ENCODE results near the gene GPR84. TPM values are rescaled to one million over a fixed set of nuclear protein-coding genes. Genes with fewer than 3 reads are reported as not detected.

GPR84 gene
- total RNA-seq, 1 donor from 2014 or later: 0.65 TPM

GRCh38 chr12:54358945-54359761 lies 5.1 kb downstream of the GPR84 start:
- peaks cover 31% of the 10 kb centered on the region for H3K4me1 ChIP-seq

GRCh38 chr12:54358191-54358944 lies 5.9 kb downstream of the GPR84 start:
- no peak for TF ChIP-seq CTCF (IDR thresholded peaks at IDR 0.05)
- peak overlapping the region; percentile 64 for H3K4me3 ChIP-seq
- intact Hi-C loops (cut with DNase I): no loop called here
- no peaks in the 10 kb centered on the region for H3K9me3 ChIP-seq
- DNase-seq (no peak), ATAC-seq (no peak)
- H3K36me3 ChIP-seq: no peaks in the 10 kb centered on the region
- peak overlapping the region; percentile 84 for H3K27ac ChIP-seq
- H3K27me3 ChIP-seq (ENCODE audit: low read depth): no peaks in the 10 kb centered on the region
- H3K4me1 ChIP-seq: peaks cover 31% of the 10 kb centered on the region

More at GRCh38 chr12:54358945-54359761, 5.1 kb downstream of the GPR84 start:
- intact Hi-C loops (cut with DNase I): no loop called here
- TF ChIP-seq CTCF (IDR thresholded peaks at IDR 0.05): no peak
- peak; percentile 96 to 97 for ATAC-seq
- Histone ChIP-seq H3K27me3 (ENCODE audit: low read depth) (no peaks in the 10 kb centered on the region), H3K27ac (peak overlapping the region; percentile 84), H3K4me3 (peak overlapping the region; percentile 64), H3K36me3 (no peaks in the 10 kb centered on the region), H3K9me3 (no peaks in the 10 kb centered on the region)
- peak; percentile 95 for DNase-seq

GRCh38 chr12:54357506-54358190 lies 6.6 kb downstream of the GPR84 start:
- Histone ChIP-seq H3K27ac (peak overlapping the region; percentile 1), H3K4me1 (peaks cover 36% of the 10 kb centered on the region), H3K27me3 (ENCODE audit: low read depth) (no peaks in the 10 kb centered on the region), H3K4me3 (peak overlapping the region; percentile 64), H3K9me3 (no peaks in the 10 kb centered on the region), H3K36me3 (no peaks in the 10 kb centered on the region)
- intact Hi-C loops (cut with DNase I): no loop called here
- DNase-seq: no peak
- no peak for TF ChIP-seq CTCF (IDR thresholded peaks at IDR 0.05)
- ATAC-seq: no peak

- peaks cover 42% of the 10 kb centered on the region for H3K4me1 ChIP-seq
- DNase-seq: no peak
- H3K27me3 ChIP-seq (ENCODE audit: low read depth): no peaks in the 10 kb centered on the region
- no peak for TF ChIP-seq CTCF (IDR thresholded peaks at IDR 0.05)
- H3K4me3 ChIP-seq: no peak overlapping the region
- H3K9me3 ChIP-seq: no peaks in the 10 kb centered on the region
- H3K36me3 ChIP-seq: no peaks in the 10 kb centered on the region
- intact Hi-C loops (cut with DNase I): no loop called here
- no peak for ATAC-seq
- H3K27ac ChIP-seq: peak overlapping the region; percentile 1
Measured at GRCh38 chr12:54356951-54357356, 7.3 kb downstream of the GPR84 start.

DNA sequence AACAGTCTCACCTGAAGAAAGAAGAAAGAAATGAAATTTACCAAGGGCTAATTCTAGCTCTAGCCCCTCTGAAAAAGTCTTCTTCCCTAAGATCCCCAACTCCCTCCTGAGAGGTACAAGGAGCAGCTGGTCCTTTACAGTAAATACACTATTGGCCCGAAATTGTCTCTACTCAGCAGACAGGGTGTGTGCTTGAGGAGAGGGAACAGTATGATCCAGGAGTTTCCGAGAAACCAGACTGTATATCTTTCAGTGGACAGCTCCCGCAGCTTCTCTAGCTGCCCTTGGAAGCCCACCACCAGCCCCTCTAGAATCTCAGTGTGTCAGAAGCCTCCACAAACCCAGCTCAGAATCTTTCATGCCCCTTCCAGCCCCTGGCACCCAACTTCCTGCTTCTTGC lies 8.1 kb downstream of the GPR84 start:
- peaks cover 49% of the 10 kb centered on the region for H3K4me1 ChIP-seq
- peak overlapping the region; percentile 18 for H3K27ac ChIP-seq
- no peak overlapping the region for H3K4me3 ChIP-seq
- no peak for DNase-seq
- no peak for ATAC-seq
- no peaks in the 10 kb centered on the region for H3K9me3 ChIP-seq
- intact Hi-C loops (cut with DNase I): no loop called here
- peaks cover 4% of the 10 kb centered on the region for H3K36me3 ChIP-seq
- TF ChIP-seq CTCF (IDR thresholded peaks at IDR 0.05): no peak
- H3K27me3 ChIP-seq (ENCODE audit: low read depth): no peaks in the 10 kb centered on the region
